ENCODE results near the gene SNRPA. TPM values are rescaled to one million over a fixed set of nuclear protein-coding genes. Genes with fewer than 3 reads are reported as not detected.
"Not testable (repeated sequence)": the region's sequence is repeated elsewhere in the genome, so short reads cannot be mapped to it uniquely, and the experiment has no call there.

SNRPA gene
- polyA plus RNA-seq, 3 donors, result 27.9 to 78.3 (median 44.2) TPM

- TF ChIP-seq, protein P1, sequence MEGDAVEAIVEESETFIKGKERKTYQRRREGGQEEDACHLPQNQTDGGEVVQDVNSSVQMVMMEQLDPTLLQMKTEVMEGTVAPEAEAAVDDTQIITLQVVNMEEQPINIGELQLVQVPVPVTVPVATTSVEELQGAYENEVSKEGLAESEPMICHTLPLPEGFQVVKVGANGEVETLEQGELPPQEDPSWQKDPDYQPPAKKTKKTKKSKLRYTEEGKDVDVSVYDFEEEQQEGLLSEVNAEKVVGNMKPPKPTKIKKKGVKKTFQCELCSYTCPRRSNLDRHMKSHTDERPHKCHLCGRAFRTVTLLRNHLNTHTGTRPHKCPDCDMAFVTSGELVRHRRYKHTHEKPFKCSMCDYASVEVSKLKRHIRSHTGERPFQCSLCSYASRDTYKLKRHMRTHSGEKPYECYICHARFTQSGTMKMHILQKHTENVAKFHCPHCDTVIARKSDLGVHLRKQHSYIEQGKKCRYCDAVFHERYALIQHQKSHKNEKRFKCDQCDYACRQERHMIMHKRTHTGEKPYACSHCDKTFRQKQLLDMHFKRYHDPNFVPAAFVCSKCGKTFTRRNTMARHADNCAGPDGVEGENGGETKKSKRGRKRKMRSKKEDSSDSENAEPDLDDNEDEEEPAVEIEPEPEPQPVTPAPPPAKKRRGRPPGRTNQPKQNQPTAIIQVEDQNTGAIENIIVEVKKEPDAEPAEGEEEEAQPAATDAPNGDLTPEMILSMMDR (IDR thresholded peaks at IDR 0.05), result no peak
- Histone ChIP-seq H3K4me1 (ENCODE audit: control insufficient read depth in 1 of 2, insufficient read depth in 2 of 2, low read length in 2 of 2) (no peaks in the 10 kb centered on the region), H3K79me2 (ENCODE audit: insufficient read depth, low read length) (peaks cover 5% of the 10 kb centered on the region), H3K9me3 (replicated peaks in 1 of 2; ENCODE audit: control insufficient read depth in 1 of 2, insufficient read depth in 1 of 2, low read length in 2 of 2) (no peaks in the 10 kb centered on the region), H3K36me3 (replicated peaks in 1 of 2; ENCODE audit: control insufficient read depth in 1 of 2, insufficient read depth in 2 of 2, low read length in 2 of 2) (peaks cover 25 to 58% of the 10 kb centered on the region in 2 donors), H3K9ac (ENCODE audit: insufficient read depth, low read length, poor library complexity, severe bottlenecking) (no peak overlapping the region), H3K27ac (ENCODE audit: low read depth in 1 of 2, low read length in 2 of 2) (no peak overlapping the region), H2AFZ (ENCODE audit: insufficient read depth, low read depth, low read length, poor library complexity, severe bottlenecking) (no peak overlapping the region), H3K27me3 (ENCODE audit: control insufficient read depth in 2 of 2, insufficient read depth in 2 of 2, low read length in 2 of 2) (no peaks in the 10 kb centered on the region), H3K4me3 (replicated peaks in 1 of 3; ENCODE audit: low read depth in 2 of 3, low read length in 3 of 3) (no peak overlapping the region), H3K4me2 (replicated peaks; ENCODE audit: extremely low read depth, low read length, poor library complexity, severe bottlenecking) (no peak overlapping the region), H4K20me1 (ENCODE audit: insufficient read depth, low read length) (peaks cover 17% of the 10 kb centered on the region)
- Mint-ChIP-seq H3K4me3 (no peak overlapping the region), H3K4me1 (no peaks in the 10 kb centered on the region), H3K27ac (peak overlapping the region in 2 of 7 donors; percentile 15 to 40), H3K36me3 (peaks cover 40 to 65% of the 10 kb centered on the region in 2 donors), H3K9me3 (peaks cover 0 to 14% (median 5%) of the 10 kb centered on the region in 7 donors), H3K27me3 (ENCODE audit: low read depth in 3 of 3) (peaks cover 0 to 4% (median 3%) of the 10 kb centered on the region in 3 donors)
- WGBS (ENCODE audit: insufficient coverage), result 70% methylated on average over 2 of the region's 5 CpGs
- intact Hi-C loops (cut with micrococcal nuclease), result no loop called here
- no peak for DNase-seq
Measured at GRCh38 chr19:40768869-40769268, 17.9 kb downstream of the SNRPA start.

DNA sequence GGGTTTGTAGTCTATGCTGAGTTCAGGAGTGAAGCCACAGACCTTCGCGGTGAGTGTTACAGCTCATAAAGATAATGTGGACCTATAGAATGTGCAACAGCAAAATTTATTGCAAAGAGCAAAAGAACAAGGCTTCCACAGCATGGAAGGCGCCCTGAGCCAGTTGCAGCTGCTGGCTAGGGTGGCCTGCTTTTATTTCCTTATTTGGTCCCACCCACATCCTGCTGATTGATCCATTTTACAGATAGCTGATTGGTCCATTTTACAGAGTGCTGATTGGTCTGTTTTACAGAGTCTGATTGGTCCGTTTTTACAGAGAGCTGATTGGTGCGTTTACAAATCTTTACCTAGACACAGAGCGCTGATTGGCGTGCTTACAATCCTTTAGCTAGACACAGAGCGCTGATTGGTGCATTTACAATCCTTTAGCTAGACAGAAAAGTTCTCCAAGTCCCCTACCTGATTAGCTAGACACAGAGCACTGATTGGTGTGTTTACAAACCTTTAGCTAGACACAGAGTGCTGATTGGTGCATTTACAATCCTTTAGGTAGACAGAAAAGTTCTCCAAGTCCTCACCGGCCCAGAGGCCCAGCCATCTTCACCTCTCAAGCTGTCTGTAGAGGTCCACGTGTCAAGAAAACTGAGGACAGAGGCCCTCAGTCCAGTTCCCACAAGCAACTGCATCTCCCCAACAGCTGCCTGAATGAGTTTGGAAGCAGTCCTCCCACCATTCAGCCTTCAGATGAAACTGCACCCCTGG is 20.3 kb downstream of the SNRPA start:
- DNase-seq; H3K27me3 ChIP-seq (ENCODE audit: control insufficient read depth in 2 of 2, insufficient read depth in 2 of 2, low read length in 2 of 2); H3K9me3 ChIP-seq (replicated peaks in 1 of 2; ENCODE audit: control insufficient read depth in 1 of 2, insufficient read depth in 1 of 2, low read length in 2 of 2); H3K4me2 ChIP-seq (replicated peaks; ENCODE audit: extremely low read depth, low read length, poor library complexity, severe bottlenecking); H4K20me1 ChIP-seq (ENCODE audit: insufficient read depth, low read length); H3K9ac ChIP-seq (ENCODE audit: insufficient read depth, low read length, poor library complexity, severe bottlenecking); H3K27ac ChIP-seq (ENCODE audit: low read depth in 1 of 2, low read length in 2 of 2); intact Hi-C loops (cut with micrococcal nuclease); H3K4me1 Mint-ChIP-seq; H3K4me3 Mint-ChIP-seq; H3K4me1 ChIP-seq (ENCODE audit: control insufficient read depth in 1 of 2, insufficient read depth in 2 of 2, low read length in 2 of 2); H3K4me3 ChIP-seq (replicated peaks in 1 of 3; ENCODE audit: low read depth in 2 of 3, low read length in 3 of 3); H2AFZ ChIP-seq (ENCODE audit: insufficient read depth, low read depth, low read length, poor library complexity, severe bottlenecking); H3K27me3 Mint-ChIP-seq (ENCODE audit: low read depth in 3 of 3); H3K79me2 ChIP-seq (ENCODE audit: insufficient read depth, low read length): not testable (repeated sequence)
- Mint-ChIP-seq H3K9me3 (peaks cover 0 to 14% (median 5%) of the 10 kb centered on the region in 7 donors), H3K27ac (peak overlapping the region in 2 of 7 donors; percentile 26 to 50), H3K36me3 (peaks cover 21 to 47% of the 10 kb centered on the region in 2 donors)
- WGBS (ENCODE audit: insufficient coverage), result 100% methylated on average over 8 of the region's 10 CpGs
- H3K36me3 ChIP-seq (replicated peaks in 1 of 2; ENCODE audit: control insufficient read depth in 1 of 2, insufficient read depth in 2 of 2, low read length in 2 of 2), result peaks cover 3 to 34% of the 10 kb centered on the region in 2 donors

Measured in CD14-positive monocyte (primary cell).